Erythroblast (primary cell): Measurements from ENCODE around the gene MTPN.

ENCODE experiments used
- GATA1 ChIP-seq: IDR thresholded peaks from 2 replicates; pipeline ENCODE4 v1.6.1; 2011; ENCODE audit warnings: low read depth, mild to moderate bottlenecking, control low read depth, low read length, moderate library complexity
- POLR2A ChIP-seq: IDR thresholded peaks from 2 replicates; pipeline ENCODE4 v1.6.1; 2011; ENCODE audit warnings: mild to moderate bottlenecking, low read length

- TF ChIP-seq POLR2A (no peak), GATA1 (no peak)
These were observed 20.8 kb downstream of the MTPN start for GRCh38 chr7:135956393-135956792.
